Stomach smooth muscle (tissue), 2 donors: ENCODE results near the gene SAP30L.

ENCODE experiments used
- H3K27ac ChIP-seq: one replicate; pipeline ENCODE4 v1.7.0; 2013; ENCODE audit warnings: mild to moderate bottlenecking, low read length, inconsistent platforms
- H3K27me3 ChIP-seq, 2 donors: one replicate each; pipeline ENCODE4 v1.7.0; 2013; ENCODE audit warnings: low read length in 2 of 2; ENCODE audit not compliant: insufficient read depth in 2 of 2, control insufficient read depth in 1 of 2
- H3K36me3 ChIP-seq, 2 donors: one replicate each; pipeline ENCODE4 v1.7.0; 2013; ENCODE audit warnings: low read length in 2 of 2; ENCODE audit not compliant: control insufficient read depth in 2 of 2, insufficient read depth in 2 of 2
- H3K4me1 ChIP-seq: one replicate; pipeline ENCODE4 v1.7.0; 2013; ENCODE audit warnings: low read length; ENCODE audit not compliant: control insufficient read depth, insufficient read depth
- H3K4me3 ChIP-seq, 2 donors: one replicate each; pipeline ENCODE4 v1.7.0; 2013; ENCODE audit warnings: low read length in 2 of 2
- H3K9ac ChIP-seq, 2 donors: one replicate each; pipeline ENCODE4 v1.7.0; 2013; ENCODE audit warnings: low read length in 2 of 2, mild to moderate bottlenecking in 1 of 2
- H3K9me3 ChIP-seq, 2 donors: one replicate each; pipeline ENCODE4 v1.7.0; 2013; ENCODE audit warnings: low read length in 2 of 2; ENCODE audit not compliant: control insufficient read depth in 2 of 2
- donor health status: healthy.
- donor health status: Pancreatic carcinoma.

The SAP30L gene

DNA sequence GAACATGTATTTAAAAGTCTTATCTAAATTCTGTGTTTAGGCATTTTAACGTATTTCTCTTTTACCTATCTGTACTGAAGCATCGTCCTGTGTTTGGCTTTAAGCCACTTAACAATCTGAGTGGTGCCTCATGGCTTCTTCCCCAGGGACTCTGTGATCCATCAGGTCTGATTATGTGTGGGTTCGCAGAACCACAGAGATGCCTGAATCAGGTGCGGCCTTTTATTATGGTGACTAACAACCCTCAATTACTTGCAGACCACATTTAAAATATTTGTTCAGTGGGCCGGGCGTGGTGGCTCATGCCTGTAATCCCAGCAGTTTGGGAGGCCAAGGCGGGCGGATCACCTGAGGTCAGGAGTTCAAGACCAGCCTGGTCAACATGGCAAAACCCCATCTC lies 39.6 kb upstream of the SAP30L start:
- H3K9me3 ChIP-seq, result no peaks in the 10 kb centered on the region
- no peak overlapping the region for H3K4me3 ChIP-seq
- H3K27ac ChIP-seq, result no peak overlapping the region
- peaks cover 8% of the 10 kb centered on the region for H3K4me1 ChIP-seq
- H3K9ac ChIP-seq, result no peak overlapping the region
- no peaks in the 10 kb centered on the region for H3K27me3 ChIP-seq
- peaks cover 4 to 6% of the 10 kb centered on the region in 2 donors for H3K36me3 ChIP-seq

DNA sequence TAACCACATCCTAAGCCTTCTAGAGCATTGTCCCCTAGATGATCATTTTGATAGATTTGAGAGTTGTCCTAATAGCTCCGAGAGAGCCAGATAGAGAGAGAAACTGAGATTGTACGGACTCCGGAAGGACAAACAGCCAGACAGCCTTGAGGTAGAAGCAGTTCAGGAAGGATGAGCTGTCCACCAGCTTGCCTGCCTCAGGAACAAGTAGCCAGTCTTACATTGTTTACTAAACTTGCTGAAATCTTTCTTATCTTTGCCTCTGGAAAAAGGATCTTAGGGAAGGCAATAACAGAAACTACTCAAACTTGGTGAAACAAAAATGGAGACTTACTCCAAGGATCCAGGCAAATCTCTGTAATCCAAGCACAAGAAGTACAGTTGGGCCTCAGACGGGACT lies 39.0 kb upstream of the SAP30L start:
- H3K36me3 ChIP-seq, result peaks cover 6 to 8% of the 10 kb centered on the region in 2 donors
- peaks cover 8% of the 10 kb centered on the region for H3K4me1 ChIP-seq
- H3K27ac ChIP-seq, result no peak overlapping the region
- no peaks in the 10 kb centered on the region for H3K27me3 ChIP-seq
- no peak overlapping the region for H3K4me3 ChIP-seq
- H3K9me3 ChIP-seq, result no peaks in the 10 kb centered on the region
- no peak overlapping the region for H3K9ac ChIP-seq

DNA sequence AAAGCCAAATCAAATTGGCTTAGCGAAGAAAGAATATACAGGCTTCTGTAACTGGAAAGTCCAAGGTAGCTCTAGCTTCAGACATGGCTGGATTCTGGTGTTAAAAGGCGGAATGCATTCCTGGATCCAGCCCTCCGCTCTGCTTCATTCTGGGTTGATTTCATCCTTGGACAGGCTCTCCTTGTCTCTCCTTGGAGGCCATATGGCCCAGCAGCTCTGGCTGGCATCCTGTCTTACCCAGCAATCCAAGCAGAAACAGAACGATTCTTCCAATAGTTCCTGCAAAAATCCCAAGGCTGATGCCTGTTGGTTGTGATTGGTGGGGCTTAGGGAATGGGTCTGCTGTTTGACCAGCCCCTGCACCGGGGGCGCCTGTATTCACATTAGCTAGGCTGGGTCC lies 37.0 kb upstream of the SAP30L start:
- Histone ChIP-seq H3K4me3 (no peak overlapping the region), H3K27me3 (no peaks in the 10 kb centered on the region), H3K9me3 (no peaks in the 10 kb centered on the region), H3K9ac (no peak overlapping the region), H3K36me3 (peaks cover 9 to 17% of the 10 kb centered on the region in 2 donors), H3K4me1 (peaks cover 8% of the 10 kb centered on the region), H3K27ac (no peak overlapping the region)

DNA sequence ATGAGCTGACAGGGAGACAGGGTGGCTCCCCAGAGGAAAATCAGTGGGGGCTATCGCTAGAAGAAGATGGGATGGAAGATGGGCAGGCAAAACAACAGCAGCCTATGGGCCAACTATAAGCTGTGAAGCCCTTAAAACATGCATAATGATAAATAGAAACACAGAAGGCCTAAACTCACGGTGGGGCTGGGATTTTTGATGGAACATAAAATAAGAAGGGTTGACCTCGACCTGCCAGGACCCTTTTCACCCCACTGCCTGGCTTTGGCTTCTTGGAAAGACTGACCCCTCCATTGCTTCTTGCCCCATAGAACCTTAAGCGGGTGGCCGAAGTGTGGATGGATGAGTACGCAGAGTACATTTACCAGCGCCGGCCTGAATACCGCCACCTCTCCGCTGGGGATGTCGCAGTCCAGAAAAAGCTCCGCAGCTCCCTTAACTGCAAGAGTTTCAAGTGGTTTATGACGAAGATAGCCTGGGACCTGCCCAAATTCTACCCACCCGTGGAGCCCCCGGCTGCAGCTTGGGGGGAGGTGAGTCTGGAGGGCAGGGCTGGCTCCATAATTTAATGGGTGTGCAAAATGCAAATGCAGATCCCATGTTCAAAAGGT lies 36.5 kb upstream of the SAP30L start:
- Histone ChIP-seq H3K9ac (no peak overlapping the region), H3K36me3 (peaks cover 13 to 17% of the 10 kb centered on the region in 2 donors), H3K9me3 (no peaks in the 10 kb centered on the region), H3K4me3 (no peak overlapping the region), H3K27ac (no peak overlapping the region), H3K4me1 (peaks cover 8% of the 10 kb centered on the region), H3K27me3 (no peaks in the 10 kb centered on the region)

DNA sequence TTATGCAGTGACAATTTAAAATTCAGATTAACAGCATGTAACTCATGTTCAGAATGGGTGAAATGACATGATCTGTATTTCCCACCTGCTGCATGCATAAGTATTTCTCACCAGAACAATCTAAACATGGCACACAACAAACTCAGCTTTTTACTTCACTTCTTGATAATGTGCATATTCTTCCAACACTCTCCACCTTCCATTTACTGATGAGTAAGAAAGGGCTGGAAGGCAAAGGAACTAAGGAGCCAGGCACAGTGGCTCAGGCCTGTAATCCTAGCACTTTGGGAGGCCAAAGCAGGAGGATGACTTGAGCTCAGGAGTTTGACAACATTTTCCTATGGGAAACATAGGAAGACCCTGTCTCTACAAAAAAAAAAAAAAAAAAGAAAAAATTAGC lies 35.8 kb upstream of the SAP30L start:
- H3K9me3 ChIP-seq, result no peaks in the 10 kb centered on the region
- no peak overlapping the region for H3K9ac ChIP-seq
- peaks cover 6% of the 10 kb centered on the region for H3K4me1 ChIP-seq
- no peak overlapping the region for H3K27ac ChIP-seq
- no peak overlapping the region for H3K4me3 ChIP-seq
- H3K27me3 ChIP-seq, result no peaks in the 10 kb centered on the region
- peaks cover 15 to 17% of the 10 kb centered on the region in 2 donors for H3K36me3 ChIP-seq

GRCh38 chr5:154410786-154411185 lies 35.0 kb upstream of the SAP30L start:
- Histone ChIP-seq H3K4me1 (no peaks in the 10 kb centered on the region), H3K9ac (no peak overlapping the region), H3K27me3 (no peaks in the 10 kb centered on the region), H3K4me3 (no peak overlapping the region), H3K36me3 (peaks cover 15 to 19% of the 10 kb centered on the region in 2 donors), H3K27ac (no peak overlapping the region), H3K9me3 (no peaks in the 10 kb centered on the region)

- no peak overlapping the region for H3K4me3 ChIP-seq
- H3K9me3 ChIP-seq, result no peaks in the 10 kb centered on the region
- H3K9ac ChIP-seq, result no peak overlapping the region
- H3K4me1 ChIP-seq, result no peaks in the 10 kb centered on the region
- no peak overlapping the region for H3K27ac ChIP-seq
- no peaks in the 10 kb centered on the region for H3K27me3 ChIP-seq
- peaks cover 15 to 20% of the 10 kb centered on the region in 2 donors for H3K36me3 ChIP-seq
Measured at GRCh38 chr5:154411338-154411737, 34.5 kb upstream of the SAP30L start.

- no peak overlapping the region for H3K4me3 ChIP-seq
- H3K27me3 ChIP-seq, result no peaks in the 10 kb centered on the region
- no peaks in the 10 kb centered on the region for H3K9me3 ChIP-seq
- no peaks in the 10 kb centered on the region for H3K4me1 ChIP-seq
- H3K9ac ChIP-seq, result no peak overlapping the region
- H3K27ac ChIP-seq, result no peak overlapping the region
- H3K36me3 ChIP-seq, result peaks cover 22 to 23% of the 10 kb centered on the region in 2 donors
Measured at GRCh38 chr5:154412316-154412715, 33.5 kb upstream of the SAP30L start.

DNA sequence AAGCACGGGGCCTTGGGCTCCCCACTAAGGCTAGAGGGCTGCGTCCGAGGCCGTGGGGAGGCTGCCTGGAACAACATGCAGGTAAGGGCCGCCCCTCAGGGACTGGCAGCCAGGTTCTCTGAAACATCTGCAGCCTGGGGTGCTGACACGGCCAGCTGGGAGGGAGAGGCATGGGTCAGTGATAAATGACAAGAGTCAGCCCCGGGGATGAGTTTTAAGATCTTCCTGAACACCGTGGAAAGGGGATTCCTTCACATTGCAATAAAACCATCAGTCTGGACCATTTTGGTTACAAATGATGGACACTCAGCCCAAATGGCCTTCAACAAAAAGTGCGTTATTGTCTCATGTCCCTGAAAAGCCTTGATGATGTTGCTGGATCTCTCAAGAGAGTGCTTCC lies 32.9 kb upstream of the SAP30L start:
- Histone ChIP-seq H3K9me3 (no peaks in the 10 kb centered on the region), H3K27ac (no peak overlapping the region), H3K9ac (no peak overlapping the region), H3K4me3 (no peak overlapping the region), H3K4me1 (no peaks in the 10 kb centered on the region), H3K36me3 (peaks cover 23 to 24% of the 10 kb centered on the region in 2 donors), H3K27me3 (no peaks in the 10 kb centered on the region)

- Histone ChIP-seq H3K27ac (no peak overlapping the region), H3K36me3 (peaks cover 21 to 28% of the 10 kb centered on the region in 2 donors), H3K9me3 (no peaks in the 10 kb centered on the region), H3K27me3 (no peaks in the 10 kb centered on the region), H3K4me3 (no peak overlapping the region), H3K4me1 (no peaks in the 10 kb centered on the region), H3K9ac (no peak overlapping the region)
Measured at GRCh38 chr5:154415114-154415513, 30.7 kb upstream of the SAP30L start.

- Histone ChIP-seq H3K36me3 (peaks cover 11 to 15% of the 10 kb centered on the region in 2 donors), H3K27ac (no peak overlapping the region), H3K9me3 (no peaks in the 10 kb centered on the region), H3K27me3 (no peaks in the 10 kb centered on the region), H3K9ac (no peak overlapping the region), H3K4me1 (no peaks in the 10 kb centered on the region), H3K4me3 (no peak overlapping the region)
Measured at GRCh38 chr5:154418344-154418820, 27.4 kb upstream of the SAP30L start.
